Vagina (tissue), 2 donors: ENCODE measurements around the gene COLQ.

Source experiments
- CTCF ChIP-seq, 3 experiments: fragments of 450-650 bp in 2 of 3; fragments of 200-600 bp in 1 of 3; sonication (generic) in 1 of 3; IDR thresholded peaks; one replicate each; pipeline ENCODE4 v1.5.1; 2017 to 2019; ENCODE audit warnings: antibody characterized with exemption in 3 of 3, mild to moderate bottlenecking in 2 of 3, moderate library complexity in 2 of 3
- POLR2A ChIP-seq, 2 donors: fragments of 450-650 bp; IDR thresholded peaks; one replicate each; pipeline ENCODE4 v1.6.1; 2017; ENCODE audit warnings: antibody characterized with exemption in 2 of 2, mild to moderate bottlenecking in 2 of 2, moderate library complexity in 2 of 2
- POLR2AphosphoS5 ChIP-seq, 2 donors: sonication (generic); formaldehyde crosslinking; IDR thresholded peaks; one replicate each; pipeline ENCODE4 v1.9.0; 2017; ENCODE audit warnings: antibody characterized with exemption in 2 of 2, mild to moderate bottlenecking in 2 of 2, low read depth in 1 of 2; ENCODE audit not compliant: insufficient read depth in 1 of 2

- TF ChIP-seq CTCF (IDR thresholded peaks at IDR 0.05) (no peak), POLR2A (IDR thresholded peaks at IDR 0.05) (no peak), POLR2AphosphoS5 (IDR thresholded peaks at IDR 0.05; ENCODE audit: insufficient read depth in 1 of 2, low read depth in 1 of 2) (no peak)
Measured at GRCh38 chr3:15470849-15471248, 50.7 kb downstream of the COLQ start.
